Kidney (tissue), 14 donors: Measurements from ENCODE around the gene PAQR8. TPM values are rescaled to one million over a fixed set of nuclear protein-coding genes. Genes with fewer than 3 reads are reported as not detected.
A peak's percentile ranks its signal among the peaks of the same experiment; 100 is the strongest.

ENCODE experiments used
- DNase-seq, 5 donors: peaks; one replicate each; pipeline ENCODE4 v3.0.0-alpha.2; 2013 to 2020
- FAIRE-seq: peaks from 2 replicates; lab custom pipeline; 2012; peaks lifted over from hg19 to GRCh38; lab: Jason Lieb, UNC
- H3K27ac ChIP-seq, 2 donors: one replicate each; pipeline ENCODE4 v1.7.0; 2013; ENCODE audit warnings: low read depth in 2 of 2, low read length in 2 of 2, inconsistent platforms in 1 of 2
- H3K27me3 ChIP-seq: one replicate; pipeline ENCODE4 v1.7.1; 2013; ENCODE audit warnings: low read length, inconsistent platforms; ENCODE audit not compliant: control insufficient read depth, insufficient read depth
- H3K36me3 ChIP-seq, 3 donors: one replicate each; pipeline versions ENCODE4 v1.7.0 to v1.7.1; 2013; ENCODE audit warnings: low read length in 3 of 3, control low read depth in 1 of 3, inconsistent platforms in 1 of 3; ENCODE audit not compliant: insufficient read depth in 3 of 3, control insufficient read depth in 2 of 3
- H3K4me1 ChIP-seq, 3 donors: one replicate each; pipeline versions ENCODE4 v1.7.0 to v1.7.1; 2013; ENCODE audit warnings: low read length in 3 of 3, inconsistent platforms in 1 of 3, low read depth in 1 of 3; ENCODE audit not compliant: control insufficient read depth in 2 of 3, insufficient read depth in 2 of 3
- H3K4me3 ChIP-seq, 3 donors: one replicate each; pipeline versions ENCODE4 v1.7.0 to v1.8.1; 2013; ENCODE audit warnings: low read length in 3 of 3, control low read depth in 1 of 3, inconsistent platforms in 1 of 3
- H3K9ac ChIP-seq, 3 donors: one replicate each; pipeline versions ENCODE4 v1.7.0 to v1.7.1; 2013; ENCODE audit warnings: low read length in 3 of 3, control low read depth in 1 of 3, inconsistent platforms in 1 of 3
- H3K9me3 ChIP-seq, 3 donors: one replicate each; pipeline versions ENCODE4 v1.7.0 to v1.7.1; 2013; ENCODE audit warnings: low read length in 3 of 3, control low read depth in 1 of 3, inconsistent platforms in 1 of 3; ENCODE audit not compliant: control insufficient read depth in 2 of 3, insufficient read depth in 1 of 3
- intact Hi-C: fragments of 100-400 bp; cut with DNase I; formaldehyde crosslinking; loops from one replicate; pipeline ENCODE4 v1.11.1; 2022
- polyA plus RNA-seq: library from polyadenylated mRNA; stranded (reverse); fragments of 350-450 nt; fragmentation: Illumina TruSeq; extraction: RNeasy Lipid Tissue Mini Kit (QIAGEN cat#74804); gene quantifications from one replicate; pipeline ENCODE4 v1.2.3, GENCODE V29; 2014; ENCODE audit warnings: low read depth, low replicate concordance; ENCODE audit not compliant: insufficient read depth
- total RNA-seq: library from RNA; stranded (reverse); fragmentation: NEBNext Ultra II Directional; extraction: Animal tissue kit (Norgen Biotek cat#: 25700); gene quantifications from one replicate; pipeline ENCODE4 v1.2.1, GENCODE V29; 2021
- TF ChIP-seq, protein P1 (sequence below): IDR thresholded peaks from 3 replicates; pipeline ENCODE4 v1.5.1; 2012; ENCODE audit warnings: mild to moderate bottlenecking, moderate library complexity, borderline replicate concordance; ENCODE audit not compliant: insufficient read depth; ENCODE audit errors: extremely low read depth
- donor health status: control.
- donor health status: control.
- donor health status: control.
- donor health status: control.
- donor health status: control.
- donor health status: DM: yes; HTN: yes; CAD: no.
- donor health status: Normal renal cell carcinoma (clear cell type).

PAQR8 gene
- total and polyA plus RNA-seq, 2 donors from 2014 or later = 5.9 to 7.5 TPM

DNA sequence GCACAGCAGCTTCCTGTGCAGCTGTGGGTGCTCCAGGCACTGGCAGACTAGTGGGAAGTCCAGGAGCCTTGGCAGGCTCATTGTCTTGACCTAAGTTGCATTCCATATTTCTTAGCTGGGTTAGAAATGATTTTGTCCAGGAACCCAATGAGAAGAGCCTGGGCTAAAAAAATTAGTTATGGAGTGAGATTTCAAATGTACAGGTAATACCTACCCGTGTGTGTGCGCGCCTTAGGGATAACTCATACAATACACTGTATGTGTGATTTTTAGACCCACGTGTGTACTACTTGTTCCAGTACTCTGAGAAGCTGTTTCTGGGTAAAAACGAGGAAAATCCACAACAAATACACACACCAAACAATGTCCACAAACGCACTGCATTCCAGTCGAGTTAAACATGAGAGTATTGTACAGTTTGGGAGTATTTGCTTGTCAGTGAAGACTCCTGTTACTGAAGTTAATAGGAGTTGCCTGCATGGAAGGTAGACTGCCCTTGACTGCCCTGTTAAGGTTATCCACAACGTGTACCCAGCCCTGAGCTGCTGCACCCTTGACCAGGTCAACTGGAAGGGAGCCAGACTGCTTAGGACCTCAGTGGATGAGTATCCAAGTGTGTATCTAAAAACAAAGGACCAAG lies 1.4 kb downstream of the PAQR8 start:
- H3K4me3 ChIP-seq = peak overlapping the region; percentile 23 to 69 (median 68)
- peak overlapping the region in 1 of 3 donors; percentile 2 for H3K9ac ChIP-seq
- peak in 2 of 5 donors; percentile 10 to 17 for DNase-seq
- H3K9me3 ChIP-seq = no peaks in the 10 kb centered on the region
- no peaks in the 10 kb centered on the region for H3K36me3 ChIP-seq
- intact Hi-C loops = no loop called here
- H3K4me1 ChIP-seq = peaks cover 0 to 4% (median 0%) of the 10 kb centered on the region in 3 donors
- TF ChIP-seq, protein P1, sequence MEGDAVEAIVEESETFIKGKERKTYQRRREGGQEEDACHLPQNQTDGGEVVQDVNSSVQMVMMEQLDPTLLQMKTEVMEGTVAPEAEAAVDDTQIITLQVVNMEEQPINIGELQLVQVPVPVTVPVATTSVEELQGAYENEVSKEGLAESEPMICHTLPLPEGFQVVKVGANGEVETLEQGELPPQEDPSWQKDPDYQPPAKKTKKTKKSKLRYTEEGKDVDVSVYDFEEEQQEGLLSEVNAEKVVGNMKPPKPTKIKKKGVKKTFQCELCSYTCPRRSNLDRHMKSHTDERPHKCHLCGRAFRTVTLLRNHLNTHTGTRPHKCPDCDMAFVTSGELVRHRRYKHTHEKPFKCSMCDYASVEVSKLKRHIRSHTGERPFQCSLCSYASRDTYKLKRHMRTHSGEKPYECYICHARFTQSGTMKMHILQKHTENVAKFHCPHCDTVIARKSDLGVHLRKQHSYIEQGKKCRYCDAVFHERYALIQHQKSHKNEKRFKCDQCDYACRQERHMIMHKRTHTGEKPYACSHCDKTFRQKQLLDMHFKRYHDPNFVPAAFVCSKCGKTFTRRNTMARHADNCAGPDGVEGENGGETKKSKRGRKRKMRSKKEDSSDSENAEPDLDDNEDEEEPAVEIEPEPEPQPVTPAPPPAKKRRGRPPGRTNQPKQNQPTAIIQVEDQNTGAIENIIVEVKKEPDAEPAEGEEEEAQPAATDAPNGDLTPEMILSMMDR = no peak
- FAIRE-seq = no peak
- no peak overlapping the region for H3K27ac ChIP-seq
- H3K27me3 ChIP-seq = no peaks in the 10 kb centered on the region

DNA sequence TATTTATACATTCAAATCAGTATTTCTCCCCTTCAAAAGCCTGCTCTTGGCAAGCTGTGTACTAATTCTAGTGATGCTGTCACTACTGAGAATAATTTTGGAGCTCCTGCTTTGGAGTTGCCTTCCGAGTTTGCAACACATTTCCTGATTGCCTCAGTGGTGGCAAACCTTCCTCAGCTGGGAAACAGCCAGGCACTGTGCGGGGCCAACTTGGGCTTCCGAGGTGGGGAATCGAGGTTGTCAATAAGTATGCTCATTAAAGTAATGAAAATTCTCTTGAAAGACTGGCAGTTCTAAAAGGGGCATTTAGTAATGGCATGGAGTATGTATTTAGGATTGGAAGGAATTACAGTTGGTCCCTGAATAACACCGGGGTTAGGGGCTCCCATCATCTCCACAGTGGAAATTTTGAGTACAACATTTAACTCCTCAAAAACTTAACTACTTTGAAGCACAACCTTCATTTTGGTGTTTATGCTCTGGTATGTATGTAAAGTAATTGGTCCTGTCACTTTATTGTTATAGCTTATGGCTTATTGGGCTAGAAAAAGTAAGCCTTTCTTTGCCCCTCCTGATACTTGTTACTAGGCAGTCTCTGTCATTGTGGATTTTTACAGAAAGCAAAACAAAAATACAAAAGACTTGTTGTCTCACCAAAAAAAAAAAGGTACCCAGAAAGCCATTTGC lies 2.7 kb downstream of the PAQR8 start:
- peaks cover 0 to 4% (median 0%) of the 10 kb centered on the region in 3 donors for H3K4me1 ChIP-seq
- H3K9me3 ChIP-seq = no peaks in the 10 kb centered on the region
- H3K9ac ChIP-seq = no peak overlapping the region
- no peak overlapping the region for H3K4me3 ChIP-seq
- H3K27ac ChIP-seq = no peak overlapping the region
- TF ChIP-seq, protein P1 = no peak
- H3K36me3 ChIP-seq = no peaks in the 10 kb centered on the region
- no peaks in the 10 kb centered on the region for H3K27me3 ChIP-seq
- FAIRE-seq (no peak), DNase-seq (no peak)
- intact Hi-C loops = no loop called here

DNA sequence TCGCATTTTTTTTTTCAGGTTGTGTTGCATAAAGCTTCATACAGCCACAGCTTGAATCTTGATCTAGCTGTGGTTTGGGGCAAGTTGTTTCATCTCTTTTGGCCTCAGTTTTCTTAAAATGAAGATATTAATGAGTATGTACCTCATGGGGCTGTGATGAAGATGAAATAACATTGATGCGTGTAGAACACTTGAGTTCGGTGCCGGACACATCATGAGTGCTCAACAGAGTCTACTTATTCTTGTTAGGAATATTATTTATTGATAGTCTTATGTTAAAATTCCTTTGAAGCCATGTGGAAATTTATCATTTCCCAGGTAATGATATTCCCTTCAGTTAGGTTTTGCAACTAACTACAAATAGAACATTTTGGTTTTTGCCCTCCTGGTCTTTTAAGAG lies 3.4 kb downstream of the PAQR8 start:
- intact Hi-C loops = no loop called here
- TF ChIP-seq, protein P1 = no peak

More for the DNA sequence above, 3.4 kb downstream of the PAQR8 start:
- Histone ChIP-seq H3K4me1 (peaks cover 0 to 4% (median 0%) of the 10 kb centered on the region in 3 donors), H3K27me3 (no peaks in the 10 kb centered on the region), H3K36me3 (no peaks in the 10 kb centered on the region), H3K27ac (no peak overlapping the region), H3K4me3 (no peak overlapping the region), H3K9me3 (no peaks in the 10 kb centered on the region), H3K9ac (no peak overlapping the region)
- FAIRE-seq (no peak), DNase-seq (no peak)
